IPS DF 6.9 (cell line): ENCODE data around the gene ZNF74.
"Not testable (repeated sequence)": the region's sequence is repeated elsewhere in the genome, so short reads cannot be mapped to it uniquely, and the experiment has no call there.

Source experiments
- DNase-seq: peaks from one replicate; pipeline ENCODE4 v3.0.0-alpha.2; 2013; ENCODE audit warnings: low read depth, low spot score
- H3K27ac ChIP-seq: one replicate; pipeline ENCODE4 v1.5.1; 2013; ENCODE audit warnings: low read length, control low read depth
- H3K27me3 ChIP-seq: 2 replicates; pipeline ENCODE4 v1.6.1; 2013; ENCODE audit warnings: mild to moderate bottlenecking, low read length; ENCODE audit not compliant: control insufficient read depth, insufficient read depth
- H3K36me3 ChIP-seq: 2 replicates; pipeline ENCODE4 v1.6.1; 2013; ENCODE audit warnings: low read length; ENCODE audit not compliant: control insufficient read depth, insufficient read depth
- H3K4me1 ChIP-seq: 2 replicates; pipeline ENCODE4 v1.6.1; 2013; ENCODE audit warnings: low read length; ENCODE audit not compliant: control insufficient read depth, insufficient read depth
- H3K4me3 ChIP-seq: 2 replicates; pipeline ENCODE4 v1.5.1; 2013; ENCODE audit warnings: mild to moderate bottlenecking, low read length
- H3K9me3 ChIP-seq: 2 replicates; pipeline ENCODE4 v1.6.1; 2013; ENCODE audit warnings: low read length, inconsistent platforms; ENCODE audit not compliant: control insufficient read depth, insufficient read depth
- WGBS: extraction: QIAGEN DNeasy Blood & Tissue Kit; methylation state at CpG from one replicate; pipeline ENCODE4 v1.1.7; 2013; ENCODE audit warnings: mixed read lengths, missing lambda C conversion rate; ENCODE audit not compliant: insufficient read length, insufficient coverage; 5-methylcytosine and 5-hydroxymethylcytosine counted together

ZNF74 gene

DNA sequence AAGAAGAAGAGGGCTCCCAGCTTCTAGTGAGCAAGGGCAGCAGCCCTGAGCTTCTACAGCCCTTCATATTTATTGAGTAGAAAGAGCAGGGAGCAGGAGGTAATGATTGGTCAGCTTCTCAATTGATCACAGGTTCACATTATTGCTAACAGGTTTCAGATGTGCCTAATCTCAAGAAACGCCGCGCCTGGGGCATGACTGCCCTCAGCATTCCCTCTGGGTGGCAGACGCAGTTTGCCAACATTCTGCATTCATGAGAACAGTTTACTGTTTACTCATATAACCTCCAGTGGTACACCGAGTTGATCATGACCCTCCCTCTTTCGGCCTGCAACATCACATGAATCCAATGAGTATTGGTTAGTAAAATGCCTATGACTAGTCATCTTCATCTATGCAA, 4.7 kb upstream of the ZNF74 start:
- Histone ChIP-seq H3K4me3 (no peak overlapping the region), H3K36me3 (no peaks in the 10 kb centered on the region), H3K4me1 (no peaks in the 10 kb centered on the region), H3K27ac (no peak overlapping the region), H3K9me3 (no peaks in the 10 kb centered on the region), H3K27me3 (no peaks in the 10 kb centered on the region)
- WGBS: no CpG with 5 or more reads among the region's 6 CpGs
- no peak for DNase-seq

DNA sequence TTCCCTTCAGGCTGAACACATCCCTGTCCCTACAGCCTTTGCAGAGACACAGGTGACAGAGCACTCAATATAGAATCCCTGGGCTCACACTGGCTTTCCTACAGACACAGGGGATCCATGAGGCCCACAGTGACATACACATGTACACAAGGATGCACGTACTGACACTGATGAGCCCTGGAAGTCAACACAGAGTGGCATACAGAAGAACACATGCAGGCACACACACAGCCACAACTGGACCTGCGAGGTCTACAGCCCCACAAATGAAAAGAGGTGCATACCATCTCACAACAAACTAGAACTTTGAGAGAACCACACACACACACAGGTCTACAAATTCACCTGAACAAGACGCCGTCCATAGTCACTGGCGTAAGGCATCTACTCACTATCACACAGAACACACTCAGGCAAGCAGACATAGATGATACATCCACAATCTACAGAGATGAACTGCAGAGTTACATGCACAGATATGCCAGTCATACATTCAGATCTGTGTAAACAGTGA, 3.5 kb upstream of the ZNF74 start:
- no CpG with 5 or more reads among the region's 5 CpGs for WGBS
- H3K9me3 ChIP-seq: no peaks in the 10 kb centered on the region
- H3K36me3 ChIP-seq: no peaks in the 10 kb centered on the region
- no peaks in the 10 kb centered on the region for H3K27me3 ChIP-seq
- H3K27ac ChIP-seq: no peak overlapping the region
- H3K4me1 ChIP-seq: no peaks in the 10 kb centered on the region; the same call in 1 of the 2 replicates
- DNase-seq: no peak
- H3K4me3 ChIP-seq: no peak overlapping the region

DNA sequence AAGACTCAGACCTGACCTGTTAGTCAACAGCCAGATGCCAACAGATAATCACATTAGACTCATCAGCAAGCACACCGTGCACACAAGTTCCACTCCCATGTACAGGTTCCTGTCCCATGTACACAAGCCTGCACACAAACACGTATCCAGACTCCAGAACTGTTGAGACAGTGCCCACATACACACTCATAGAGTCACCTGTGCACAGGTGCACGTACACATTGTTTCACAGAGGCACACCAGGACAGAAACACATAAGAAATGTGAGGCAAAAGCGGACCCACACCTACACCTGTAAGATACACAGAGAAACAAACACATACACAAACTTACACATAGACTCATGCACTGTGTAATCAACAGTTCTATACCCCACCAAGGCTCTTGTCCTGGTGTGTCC, 2.7 kb upstream of the ZNF74 start:
- Histone ChIP-seq H3K27ac (no peak overlapping the region), H3K27me3 (no peaks in the 10 kb centered on the region), H3K4me1 (no peaks in the 10 kb centered on the region; the same call in 1 of the 2 replicates), H3K4me3 (no peak overlapping the region), H3K9me3 (no peaks in the 10 kb centered on the region), H3K36me3 (no peaks in the 10 kb centered on the region)
- no CpG with 5 or more reads among the region's 4 CpGs for WGBS
- DNase-seq: no peak

DNA sequence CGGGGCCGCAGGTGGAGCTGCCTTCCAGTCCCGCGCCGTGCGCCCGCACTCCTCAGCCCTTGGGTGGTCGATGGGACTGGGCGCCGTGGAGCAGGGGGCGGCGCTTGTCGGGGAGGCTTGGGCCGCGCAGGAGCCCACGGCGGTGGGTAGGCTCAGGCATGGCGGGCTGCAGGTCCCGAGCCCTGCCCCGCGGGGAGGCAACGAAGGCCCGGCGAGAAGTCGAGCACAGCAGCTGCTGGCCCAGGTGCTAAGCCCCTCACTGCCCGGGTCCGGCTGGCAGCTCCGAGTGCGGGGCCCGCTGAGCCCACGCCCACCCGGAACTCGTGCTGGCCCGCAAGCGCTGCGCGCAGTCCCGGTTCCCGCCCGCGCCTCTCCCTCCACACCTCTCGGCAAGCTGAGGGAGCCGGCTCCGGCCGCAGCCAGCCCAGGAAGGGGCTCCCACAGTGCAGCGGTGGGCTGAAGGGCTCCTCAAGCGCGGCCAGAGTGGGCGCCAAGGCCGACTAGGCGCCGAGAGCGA, 1.5 kb upstream of the ZNF74 start:
- H3K27me3 ChIP-seq, H3K4me1 ChIP-seq, H3K4me3 ChIP-seq, H3K27ac ChIP-seq, H3K9me3 ChIP-seq, DNase-seq, H3K36me3 ChIP-seq: not testable (repeated sequence)
- no CpG with 5 or more reads among the region's 53 CpGs for WGBS

DNA sequence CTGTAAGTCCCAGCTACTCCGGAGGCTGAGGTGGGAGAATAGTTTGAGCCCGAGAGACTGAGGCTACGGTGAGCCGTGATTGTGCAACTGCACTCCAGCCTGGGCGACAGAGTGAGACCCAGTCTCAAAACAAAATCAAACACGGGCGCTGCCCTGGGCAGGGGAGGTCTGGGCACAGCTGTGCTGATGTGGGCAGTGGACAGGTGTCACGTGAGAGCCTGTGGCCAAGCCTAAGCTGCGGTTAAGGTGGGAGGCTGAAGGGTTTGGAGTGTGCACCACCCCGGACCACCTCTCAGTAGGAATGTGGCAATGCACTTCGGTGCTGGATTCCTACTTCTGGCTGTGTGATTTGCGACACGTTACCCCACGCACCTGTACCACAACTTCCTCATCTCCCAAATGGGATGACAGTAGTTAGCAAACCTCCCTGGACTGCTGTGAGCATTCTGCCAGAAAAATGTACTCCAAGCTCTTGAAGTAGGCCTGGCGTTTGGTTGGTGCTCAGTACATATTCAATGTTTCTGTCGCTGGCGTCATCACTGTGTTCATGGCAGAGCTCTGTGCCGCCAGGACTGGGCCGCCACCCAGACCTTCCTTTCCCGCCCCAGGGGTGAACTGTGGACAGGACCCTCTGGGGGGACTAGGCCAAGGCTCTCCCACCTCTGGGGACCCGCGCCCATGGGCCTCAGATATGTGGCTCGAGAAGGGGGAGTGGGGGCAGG, 807 bp upstream of the ZNF74 start:
- no peak for DNase-seq
- no peak overlapping the region; the same call in 1 of the 2 replicates for H3K4me3 ChIP-seq
- H3K9me3 ChIP-seq: no peaks in the 10 kb centered on the region
- no peaks in the 10 kb centered on the region for H3K36me3 ChIP-seq
- H3K27ac ChIP-seq: no peak overlapping the region
- WGBS: no CpG with 5 or more reads among the region's 23 CpGs
- H3K27me3 ChIP-seq: no peaks in the 10 kb centered on the region
- H3K4me1 ChIP-seq: no peaks in the 10 kb centered on the region; the same call in 1 of the 2 replicates

DNA sequence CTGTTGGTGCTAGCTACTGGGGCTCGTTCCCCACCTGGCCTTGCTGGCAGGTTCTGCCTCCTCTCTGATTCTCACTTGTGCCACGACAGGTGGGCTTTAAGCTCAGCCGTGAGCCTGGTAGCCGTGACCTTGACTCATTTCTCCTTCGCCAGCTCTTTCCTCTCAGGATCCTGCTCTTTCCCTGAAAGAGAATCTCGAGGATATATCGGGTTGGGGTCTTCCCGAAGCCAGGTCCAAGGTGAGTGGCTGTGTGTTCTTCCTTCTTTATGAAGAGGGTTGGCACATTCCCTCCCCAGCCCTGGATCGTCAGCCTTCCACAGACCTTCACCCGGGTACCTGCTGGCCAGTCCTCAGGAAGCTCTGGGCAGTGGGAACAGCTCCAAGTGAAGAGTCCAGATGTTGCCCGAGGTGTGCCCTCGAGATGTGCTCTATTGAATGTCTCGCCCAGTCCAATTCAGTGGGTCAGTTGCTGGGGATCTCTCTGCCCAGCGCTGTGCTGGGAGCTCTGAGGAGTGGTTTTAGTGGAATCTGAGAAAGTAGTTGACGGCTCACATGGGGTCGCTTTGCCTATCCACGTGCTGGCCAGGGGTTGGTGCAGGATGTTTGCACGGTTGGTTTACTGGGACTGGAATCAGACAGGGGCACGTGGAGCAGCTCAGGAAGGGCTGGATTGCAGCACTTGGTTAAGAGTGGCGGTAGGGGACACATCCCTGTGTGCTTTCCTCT, 1.4 kb downstream of the ZNF74 start:
- Histone ChIP-seq H3K9me3 (no peaks in the 10 kb centered on the region), H3K27me3 (no peaks in the 10 kb centered on the region), H3K27ac (no peak overlapping the region), H3K4me1 (no peaks in the 10 kb centered on the region; the same call in 1 of the 2 replicates), H3K4me3 (no peak overlapping the region), H3K36me3 (peaks cover 2% of the 10 kb centered on the region; the same call in 1 of the 2 replicates)
- no peak for DNase-seq
- no CpG with 5 or more reads among the region's 20 CpGs for WGBS

DNA sequence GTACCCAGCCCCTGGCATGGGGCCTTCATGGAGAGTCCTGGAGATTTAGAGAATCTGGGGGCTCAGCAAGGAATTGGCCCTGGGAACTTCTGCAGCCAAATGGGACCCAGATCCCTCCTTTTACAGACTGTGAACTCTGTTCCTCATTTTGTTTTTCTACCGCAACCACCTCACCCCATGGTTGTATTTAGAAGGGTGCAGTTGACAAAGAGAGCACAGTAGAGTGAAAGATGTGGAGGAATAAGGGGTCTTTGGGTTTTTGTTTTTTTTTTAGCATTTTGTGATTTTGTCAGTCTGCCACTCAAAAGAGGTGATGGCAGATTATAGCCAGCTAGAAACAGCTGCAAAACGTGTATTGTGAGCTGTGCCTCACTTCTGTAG, 1.9 kb downstream of the ZNF74 start:
- DNase-seq: no peak
- no CpG with 5 or more reads among the region's 2 CpGs for WGBS
- H3K4me1 ChIP-seq: no peaks in the 10 kb centered on the region; the same call in 1 of the 2 replicates
- no peak overlapping the region for H3K27ac ChIP-seq
- no peaks in the 10 kb centered on the region for H3K9me3 ChIP-seq
- no peak overlapping the region for H3K4me3 ChIP-seq
- no peaks in the 10 kb centered on the region for H3K27me3 ChIP-seq
- peaks cover 6% of the 10 kb centered on the region; the same call in 1 of the 2 replicates for H3K36me3 ChIP-seq

DNA sequence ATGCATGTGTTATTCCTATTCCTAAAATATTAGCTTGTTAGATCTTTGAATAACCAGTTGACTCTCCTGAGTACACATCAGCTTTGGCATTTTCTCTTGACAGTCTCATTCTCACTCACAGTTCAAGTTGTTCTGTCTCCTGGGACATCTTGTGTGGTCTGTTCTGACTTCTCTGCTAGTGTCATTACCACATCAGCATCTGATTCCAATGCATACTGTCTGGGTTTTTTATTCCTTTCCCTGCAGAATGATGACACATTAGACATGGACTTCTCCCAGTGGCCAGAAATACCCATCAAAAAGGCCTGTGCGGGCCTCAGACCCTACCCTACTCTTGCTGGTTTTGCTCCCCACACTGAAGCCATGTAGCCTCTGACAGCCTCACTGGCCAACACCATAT, 2.7 kb downstream of the ZNF74 start:
- no peak for DNase-seq
- H3K27ac ChIP-seq: no peak overlapping the region
- no peaks in the 10 kb centered on the region for H3K27me3 ChIP-seq
- H3K4me1 ChIP-seq: no peaks in the 10 kb centered on the region; the same call in 1 of the 2 replicates
- no CpG with 5 or more reads among the region's 1 CpG for WGBS
- no peaks in the 10 kb centered on the region for H3K9me3 ChIP-seq
- H3K4me3 ChIP-seq: no peak overlapping the region
- H3K36me3 ChIP-seq: peaks cover 13% of the 10 kb centered on the region

DNA sequence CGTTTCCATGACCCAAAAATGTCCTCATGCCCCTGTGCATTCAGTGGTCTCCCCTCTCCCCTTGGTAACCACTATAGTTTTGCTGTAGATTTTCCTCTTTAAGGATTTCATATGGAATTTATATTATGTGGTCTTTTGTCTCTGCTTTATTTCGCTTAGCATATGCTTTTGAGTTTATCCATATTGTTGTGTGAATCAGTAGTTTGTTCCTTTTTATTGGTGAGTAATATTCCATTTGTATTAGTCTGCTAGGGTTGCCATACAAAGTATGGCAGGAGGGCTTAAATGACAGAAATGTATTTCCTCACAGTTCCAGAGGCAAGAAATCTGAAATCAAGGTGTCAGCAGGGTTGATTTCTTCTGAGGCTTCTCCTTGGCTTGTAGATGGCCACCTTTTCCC, 3.5 kb downstream of the ZNF74 start:
- H3K36me3 ChIP-seq: peaks cover 13% of the 10 kb centered on the region
- DNase-seq: no peak
- H3K27me3 ChIP-seq: no peaks in the 10 kb centered on the region
- no CpG with 5 or more reads among the region's 2 CpGs for WGBS
- no peak overlapping the region for H3K27ac ChIP-seq
- no peaks in the 10 kb centered on the region for H3K9me3 ChIP-seq
- H3K4me1 ChIP-seq: no peaks in the 10 kb centered on the region; the same call in 1 of the 2 replicates
- H3K4me3 ChIP-seq: no peak overlapping the region

DNA sequence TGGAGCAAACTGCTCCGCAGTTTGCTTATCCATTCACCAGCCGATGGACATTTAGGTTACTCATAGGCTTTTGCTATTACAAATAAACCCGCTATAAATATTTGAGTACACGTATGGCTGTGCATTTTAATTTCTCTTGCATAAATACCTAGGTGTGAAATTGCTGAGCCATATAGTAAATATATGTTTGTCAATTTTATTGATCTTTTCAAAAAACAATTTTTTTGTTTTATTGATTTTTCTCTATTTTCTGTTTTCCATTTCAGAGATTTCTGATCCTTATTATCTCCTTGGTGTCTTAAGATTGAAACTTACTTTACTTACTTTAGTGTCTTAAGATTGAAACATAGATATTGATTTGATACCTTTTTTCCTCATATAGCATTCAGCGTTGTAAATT, 4.5 kb downstream of the ZNF74 start:
- H3K9me3 ChIP-seq: no peaks in the 10 kb centered on the region
- H3K27ac ChIP-seq: no peak overlapping the region
- H3K4me1 ChIP-seq: no peaks in the 10 kb centered on the region; the same call in 1 of the 2 replicates
- peaks cover 16% of the 10 kb centered on the region for H3K36me3 ChIP-seq
- WGBS: no CpG with 5 or more reads among the region's 5 CpGs
- H3K27me3 ChIP-seq: no peaks in the 10 kb centered on the region
- DNase-seq: no peak
- H3K4me3 ChIP-seq: no peak overlapping the region
